ENCODE results near the gene HSPB7. TPM values are rescaled to one million over a fixed set of nuclear protein-coding genes. Genes with fewer than 3 reads are reported as not detected.
"Not testable (repeated sequence)": the region's sequence is repeated elsewhere in the genome, so short reads cannot be mapped to it uniquely, and the experiment has no call there.

HSPB7 gene
- total RNA-seq, 5 donors from 2014 or later (not counting 1 experiment from before 2014, with no cell fraction given): 0.19 TPM; not detected in 4

- WGBS (ENCODE audit: insufficient coverage): 86% methylated on average over 5 of the region's 9 CpGs
- DNase-seq: no peak
- H3K4me1 Mint-ChIP-seq: no peaks in the 10 kb centered on the region
- H3K27ac Mint-ChIP-seq: no peak overlapping the region
- H3K4me1 ChIP-seq (ENCODE audit: control insufficient read depth in 1 of 2, extremely low read depth in 1 of 2, insufficient read depth in 2 of 2, low read length in 2 of 2): no peaks in the 10 kb centered on the region
- peaks cover 0 to 14% of the 10 kb centered on the region in 2 experiments for H3K27me3 ChIP-seq (replicated peaks in 1 of 2; ENCODE audit: control insufficient read depth in 2 of 2, extremely low read depth in 1 of 2, insufficient read depth in 2 of 2, low read length in 1 of 2)
- no peaks in the 10 kb centered on the region for H3K36me3 ChIP-seq (ENCODE audit: control insufficient read depth in 2 of 2, extremely low read depth in 1 of 2, insufficient read depth in 1 of 2, low read length in 1 of 2)
- H3K4me3 Mint-ChIP-seq: no peak overlapping the region
- CTCF ChIA-PET: interaction anchor here (0.5 to 1.0 kb wide), 4 partner anchors 35 to 191 kb away, joined by 3 read pairs; no protein-coding TSS in a partner anchor
- no peak overlapping the region for H3K27ac ChIP-seq (ENCODE audit: low read length)
- H3K27me3 Mint-ChIP-seq: peaks cover 0 to 3% of the 10 kb centered on the region in 2 donors
- POLR2A ChIA-PET: no interaction called here
- peak in 1 of 4 experiments; percentile 35 for ATAC-seq (replicated peaks in 1 of 4)
- no peak overlapping the region for H3K4me3 ChIP-seq (ENCODE audit: control insufficient read depth in 1 of 2, extremely low read depth in 1 of 2, low read length in 1 of 2)
- no peaks in the 10 kb centered on the region for H3K36me3 Mint-ChIP-seq
- H3K9me3 Mint-ChIP-seq: no peaks in the 10 kb centered on the region
- H3K9me3 ChIP-seq: no peaks in the 10 kb centered on the region
Observed at GRCh38 chr1:16006552-16007485, 11.0 kb downstream of the HSPB7 start.

- Mint-ChIP-seq H3K36me3 (no peaks in the 10 kb centered on the region), H3K9me3 (no peaks in the 10 kb centered on the region), H3K4me1 (no peaks in the 10 kb centered on the region), H3K27me3 (peaks cover 0 to 4% of the 10 kb centered on the region in 2 donors), H3K4me3 (no peak overlapping the region), H3K27ac (no peak overlapping the region)
- Histone ChIP-seq H3K9me3 (no peaks in the 10 kb centered on the region), H3K27ac (ENCODE audit: low read length) (no peak overlapping the region), H3K27me3 (replicated peaks in 1 of 2; ENCODE audit: control insufficient read depth in 2 of 2, extremely low read depth in 1 of 2, insufficient read depth in 2 of 2, low read length in 1 of 2) (peaks cover 0 to 15% of the 10 kb centered on the region in 2 experiments), H3K4me3 (ENCODE audit: control insufficient read depth in 1 of 2, extremely low read depth in 1 of 2, low read length in 1 of 2) (no peak overlapping the region), H3K36me3 (ENCODE audit: control insufficient read depth in 2 of 2, extremely low read depth in 1 of 2, insufficient read depth in 1 of 2, low read length in 1 of 2) (no peaks in the 10 kb centered on the region), H3K4me1 (ENCODE audit: control insufficient read depth in 1 of 2, extremely low read depth in 1 of 2, insufficient read depth in 2 of 2, low read length in 2 of 2) (no peaks in the 10 kb centered on the region)
- 78% methylated on average over 7 of the region's 11 CpGs for WGBS (ENCODE audit: insufficient coverage)
- ChIA-PET POLR2A (no interaction called here), CTCF (no interaction called here)
- DNase-seq: no peak
- ATAC-seq (replicated peaks in 1 of 4): no peak
Observed at GRCh38 chr1:16006010-16006409, 11.8 kb downstream of the HSPB7 start.

- CTCF ChIA-PET: no interaction called here
- POLR2A ChIA-PET: no interaction called here
- H3K27me3 ChIP-seq (replicated peaks in 1 of 2; ENCODE audit: control insufficient read depth in 2 of 2, extremely low read depth in 1 of 2, insufficient read depth in 2 of 2, low read length in 1 of 2): peaks cover 0 to 15% of the 10 kb centered on the region in 2 experiments
- H3K36me3 ChIP-seq (ENCODE audit: control insufficient read depth in 2 of 2, extremely low read depth in 1 of 2, insufficient read depth in 1 of 2, low read length in 1 of 2): no peaks in the 10 kb centered on the region
- WGBS (ENCODE audit: insufficient coverage): 73% methylated on average over 3 of the region's 5 CpGs
- no peak overlapping the region for H3K4me3 Mint-ChIP-seq
- no peaks in the 10 kb centered on the region for H3K4me1 Mint-ChIP-seq
- no peak overlapping the region for H3K4me3 ChIP-seq (ENCODE audit: control insufficient read depth in 1 of 2, extremely low read depth in 1 of 2, low read length in 1 of 2)
- no peak overlapping the region for H3K27ac ChIP-seq (ENCODE audit: low read length)
- no peaks in the 10 kb centered on the region for H3K9me3 ChIP-seq
- DNase-seq (no peak), ATAC-seq (replicated peaks in 1 of 4) (no peak)
- no peaks in the 10 kb centered on the region for H3K36me3 Mint-ChIP-seq
- H3K27ac Mint-ChIP-seq: no peak overlapping the region
- H3K9me3 Mint-ChIP-seq: no peaks in the 10 kb centered on the region
- H3K4me1 ChIP-seq (ENCODE audit: control insufficient read depth in 1 of 2, extremely low read depth in 1 of 2, insufficient read depth in 2 of 2, low read length in 2 of 2): no peaks in the 10 kb centered on the region
- peaks cover 0 to 5% of the 10 kb centered on the region in 2 donors for H3K27me3 Mint-ChIP-seq
Observed at GRCh38 chr1:16005597-16005996, 12.2 kb downstream of the HSPB7 start.

- H3K4me1 Mint-ChIP-seq; H3K9me3 ChIP-seq; H3K36me3 ChIP-seq (ENCODE audit: control insufficient read depth in 2 of 2, extremely low read depth in 1 of 2, insufficient read depth in 1 of 2, low read length in 1 of 2); H3K4me3 Mint-ChIP-seq; POLR2A ChIA-PET; H3K4me3 ChIP-seq (ENCODE audit: control insufficient read depth in 1 of 2, extremely low read depth in 1 of 2, low read length in 1 of 2); DNase-seq; H3K36me3 Mint-ChIP-seq; H3K27me3 Mint-ChIP-seq; H3K4me1 ChIP-seq (ENCODE audit: control insufficient read depth in 1 of 2, extremely low read depth in 1 of 2, insufficient read depth in 2 of 2, low read length in 2 of 2); H3K27ac Mint-ChIP-seq; ATAC-seq (replicated peaks in 1 of 4); H3K9me3 Mint-ChIP-seq; H3K27ac ChIP-seq (ENCODE audit: low read length): not testable (repeated sequence)
- CTCF ChIA-PET: interaction anchor here in 1 of 2 donors (0.6 kb wide), 1 partner anchor 15 kb away, joined by 3 read pairs; no protein-coding TSS in a partner anchor
- peaks cover 0 to 20% of the 10 kb centered on the region in 2 experiments for H3K27me3 ChIP-seq (replicated peaks in 1 of 2; ENCODE audit: control insufficient read depth in 2 of 2, extremely low read depth in 1 of 2, insufficient read depth in 2 of 2, low read length in 1 of 2)
- WGBS (ENCODE audit: insufficient coverage): 89% methylated on average over 7 of the region's 10 CpGs
Observed at GRCh38 chr1:16001274-16001673, 16.6 kb downstream of the HSPB7 start.

- Histone ChIP-seq H3K27me3 (replicated peaks in 1 of 2; ENCODE audit: control insufficient read depth in 2 of 2, extremely low read depth in 1 of 2, insufficient read depth in 2 of 2, low read length in 1 of 2) (peaks cover 0 to 16% of the 10 kb centered on the region in 2 experiments), H3K4me3 (ENCODE audit: control insufficient read depth in 1 of 2, extremely low read depth in 1 of 2, low read length in 1 of 2) (no peak overlapping the region), H3K36me3 (ENCODE audit: control insufficient read depth in 2 of 2, extremely low read depth in 1 of 2, insufficient read depth in 1 of 2, low read length in 1 of 2) (no peaks in the 10 kb centered on the region), H3K4me1 (ENCODE audit: control insufficient read depth in 1 of 2, extremely low read depth in 1 of 2, insufficient read depth in 2 of 2, low read length in 2 of 2) (no peaks in the 10 kb centered on the region), H3K9me3 (no peaks in the 10 kb centered on the region), H3K27ac (ENCODE audit: low read length) (no peak overlapping the region)
- Mint-ChIP-seq H3K4me3 (no peak overlapping the region), H3K27ac (no peak overlapping the region), H3K27me3 (peaks cover 0 to 5% of the 10 kb centered on the region in 2 donors), H3K36me3 (no peaks in the 10 kb centered on the region), H3K9me3 (no peaks in the 10 kb centered on the region), H3K4me1 (no peaks in the 10 kb centered on the region)
- no peak for DNase-seq
- no peak for ATAC-seq (replicated peaks in 1 of 4)
- ChIA-PET POLR2A (interaction anchor here in 1 of 2 donors (0.5 kb wide), 1 partner anchor 216 kb away, joined by 5 read pairs; no protein-coding TSS in a partner anchor), CTCF (no interaction called here)
- 91% methylated on average over 9 of the region's 11 CpGs for WGBS (ENCODE audit: insufficient coverage)
Observed at GRCh38 chr1:15998929-15999328, 18.9 kb downstream of the HSPB7 start.

- Histone ChIP-seq H3K27me3 (replicated peaks in 1 of 2; ENCODE audit: control insufficient read depth in 2 of 2, extremely low read depth in 1 of 2, insufficient read depth in 2 of 2, low read length in 1 of 2) (peaks cover 0 to 16% of the 10 kb centered on the region in 2 experiments), H3K36me3 (ENCODE audit: control insufficient read depth in 2 of 2, extremely low read depth in 1 of 2, insufficient read depth in 1 of 2, low read length in 1 of 2) (no peaks in the 10 kb centered on the region), H3K4me1 (ENCODE audit: control insufficient read depth in 1 of 2, extremely low read depth in 1 of 2, insufficient read depth in 2 of 2, low read length in 2 of 2) (no peaks in the 10 kb centered on the region), H3K4me3 (ENCODE audit: control insufficient read depth in 1 of 2, extremely low read depth in 1 of 2, low read length in 1 of 2) (no peak overlapping the region), H3K27ac (ENCODE audit: low read length) (no peak overlapping the region), H3K9me3 (no peaks in the 10 kb centered on the region)
- Mint-ChIP-seq H3K36me3 (no peaks in the 10 kb centered on the region), H3K27me3 (peaks cover 0 to 5% of the 10 kb centered on the region in 2 donors), H3K4me1 (no peaks in the 10 kb centered on the region), H3K9me3 (no peaks in the 10 kb centered on the region), H3K4me3 (no peak overlapping the region), H3K27ac (no peak overlapping the region)
- CTCF ChIA-PET: interaction anchor here in 1 of 2 donors (0.7 kb wide), 1 partner anchor 150 kb away, joined by 3 read pairs; the partner anchor contains the start of gene SPEN
- POLR2A ChIA-PET: interaction anchor here in 1 of 2 donors (0.6 kb wide), 1 partner anchor 131 kb away, joined by 3 read pairs; no protein-coding TSS in a partner anchor
- WGBS (ENCODE audit: insufficient coverage): 84% methylated on average over 9 of the region's 9 CpGs
- no peak for DNase-seq
- ATAC-seq (replicated peaks in 1 of 4): no peak
Observed at GRCh38 chr1:15997637-15998280, 20.1 kb downstream of the HSPB7 start.
